ENCODE measurements around the gene NUDT17.

The NUDT17 gene

GRCh38 chr1:145891587-145892485 is 46.4 kb downstream of the NUDT17 start:
- peak; percentile 54 for DNase-seq

- DNase-seq = no peak
Observed at GRCh38 chr1:145892486-145893087, 47.2 kb downstream of the NUDT17 start.

- no peak for DNase-seq
Observed at GRCh38 chr1:145893306-145894055, 48.1 kb downstream of the NUDT17 start.

- no peak for DNase-seq
Observed at GRCh38 chr1:145895471-145895870, 50.0 kb downstream of the NUDT17 start.

GRCh38 chr1:145897969-145898368 is 52.5 kb downstream of the NUDT17 start:
- DNase-seq = no peak
